HG02678 (cell line): Measurements from ENCODE around the gene SLC2A4RG.

Source experiments
- ATAC-seq: cut with Tn5 transposase; IDR thresholded peaks from one replicate; pipeline ENCODE4 v1.9.1; 2021; ENCODE audit warnings: mild to moderate bottlenecking, moderate library complexity; ENCODE audit not compliant: unreplicated experiment

Gene SLC2A4RG

GRCh38 chr20:63740627-63741353, 1.2 kb downstream of the SLC2A4RG start:
- ATAC-seq, result no peak

- ATAC-seq, result no peak
These were observed 1.7 kb downstream of the SLC2A4RG start for GRCh38 chr20:63741354-63741675.

GRCh38 chr20:63741676-63742380, 2.3 kb downstream of the SLC2A4RG start:
- no peak for ATAC-seq

- no peak for ATAC-seq
These were observed 2.9 kb downstream of the SLC2A4RG start for GRCh38 chr20:63742381-63743024.

GRCh38 chr20:63743210-63743970, 3.8 kb downstream of the SLC2A4RG start:
- no peak for ATAC-seq

GRCh38 chr20:63744158-63744557, 4.6 kb downstream of the SLC2A4RG start:
- no peak for ATAC-seq

GRCh38 chr20:63744574-63745423, 5.2 kb downstream of the SLC2A4RG start:
- no peak for ATAC-seq

GRCh38 chr20:63745424-63745805, 5.8 kb downstream of the SLC2A4RG start:
- ATAC-seq, result no peak

- no peak for ATAC-seq
These were observed 6.6 kb downstream of the SLC2A4RG start for GRCh38 chr20:63745961-63746731.

GRCh38 chr20:63746751-63747315, 7.3 kb downstream of the SLC2A4RG start:
- no peak for ATAC-seq

GRCh38 chr20:63747622-63748069, 8.1 kb downstream of the SLC2A4RG start:
- no peak for ATAC-seq

GRCh38 chr20:63748070-63748933, 8.7 kb downstream of the SLC2A4RG start:
- ATAC-seq, result no peak

- no peak for ATAC-seq
These were observed 9.3 kb downstream of the SLC2A4RG start for GRCh38 chr20:63748934-63749270.

- no peak for ATAC-seq
These were observed 10.3 kb downstream of the SLC2A4RG start for GRCh38 chr20:63749597-63750508.

- ATAC-seq, result no peak
These were observed 11.4 kb downstream of the SLC2A4RG start for GRCh38 chr20:63750807-63751470.

GRCh38 chr20:63751471-63752271, 12.1 kb downstream of the SLC2A4RG start:
- ATAC-seq, result no peak
